Esophagus muscularis mucosa (tissue), 4 donors: ENCODE data around the gene NEDD9. TPM values are rescaled to one million over a fixed set of nuclear protein-coding genes. Genes with fewer than 3 reads are reported as not detected.

ENCODE experiments used
- DNase-seq: peaks from one replicate; pipeline ENCODE4 v3.0.0-alpha.2; 2017; ENCODE audit errors: extremely low spot score
- H3K27ac ChIP-seq, 4 donors: fragments of 200-600 bp; sonication (generic); replicated peaks in 1 of 4; 1 replicate in 3 of 4; 2 replicates in 1 of 4; pipeline ENCODE4 v1.5.1; 2016 to 2019; ENCODE audit warnings: mild to moderate bottlenecking in 1 of 4
- H3K27me3 ChIP-seq, 4 donors: fragments of 200-600 bp; sonication (generic); one replicate each; pipeline versions ENCODE4 v1.5.1 to v1.6.0; 2016 to 2019
- H3K36me3 ChIP-seq, 4 donors: fragments of 200-600 bp; sonication (generic); one replicate each; pipeline ENCODE4 v1.5.1; 2016 to 2019
- H3K4me1 ChIP-seq, 4 donors: fragments of 200-600 bp; sonication (generic); one replicate each; pipeline ENCODE4 v1.5.1; 2016 to 2019
- H3K4me3 ChIP-seq, 4 donors: fragments of 200-600 bp; sonication (generic); 1 replicate in 2 of 4; 2 replicates in 2 of 4; pipeline ENCODE4 v1.5.1; 2016 to 2019; ENCODE audit warnings: mild to moderate bottlenecking in 4 of 4, moderate library complexity in 1 of 4
- H3K9me3 ChIP-seq, 4 donors: fragments of 200-600 bp; sonication (generic); 1 replicate in 3 of 4; 2 replicates in 1 of 4; pipeline ENCODE4 v1.5.1; 2016 to 2019
- CTCF ChIP-seq, 3 experiments: fragments of 200-600 bp in 2 of 3; fragments of 450-650 bp in 1 of 3; sonication (generic) in 2 of 3; IDR thresholded peaks; one replicate each; pipeline ENCODE4 v1.5.1; 2017 to 2019; ENCODE audit warnings: antibody characterized with exemption in 3 of 3, mild to moderate bottlenecking in 2 of 3, moderate library complexity in 1 of 3
- EP300 ChIP-seq: sonication (generic); formaldehyde crosslinking; IDR thresholded peaks from one replicate; pipeline ENCODE4 v1.6.1; 2017; ENCODE audit warnings: antibody characterized with exemption
- POLR2A ChIP-seq: fragments of 450-650 bp; IDR thresholded peaks from one replicate; pipeline ENCODE4 v1.6.1; 2017; ENCODE audit warnings: antibody characterized with exemption, moderate library complexity, mild to moderate bottlenecking, low read depth
- POLR2AphosphoS5 ChIP-seq, 2 donors: sonication (generic); formaldehyde crosslinking; IDR thresholded peaks; one replicate each; pipeline ENCODE4 v1.6.1; 2017; ENCODE audit warnings: antibody characterized with exemption in 2 of 2
- WGBS: methylation state at CpG from one replicate; pipeline ENCODE4 v1.1.5; 2018; 5-methylcytosine and 5-hydroxymethylcytosine counted together
- intact Hi-C: fragments of 100-400 bp; cut with DNase I; formaldehyde crosslinking; loops from one replicate; pipeline ENCODE4 v1.15.1; 2023
- total RNA-seq, 4 donors: library from RNA; depleted of rRNA; stranded (reverse); fragments of >200 nt; gene quantifications; one replicate each; pipeline versions ENCODE4 v1.1.0 to v1.2.1, GENCODE V29; 2016

Gene NEDD9
- total RNA-seq, 4 donors from 2014 or later, result 18.3 to 47.2 (median 32.9) TPM

- peaks cover 6 to 10% (median 9%) of the 10 kb centered on the region in 4 donors for H3K4me1 ChIP-seq
- H3K36me3 ChIP-seq, result no peaks in the 10 kb centered on the region
- H3K27ac ChIP-seq, result no peak overlapping the region
- TF ChIP-seq CTCF (IDR thresholded peaks at IDR 0.05), result peak; percentile 74 to 86 (median 76)
- no peak for TF ChIP-seq POLR2A
- peak in 1 of 2 donors; percentile 17 for TF ChIP-seq POLR2AphosphoS5 (IDR thresholded peaks at IDR 0.05)
- 49% methylated on average over 12 of the region's 17 CpGs for WGBS
- intact Hi-C loops, result loop anchor here (1.0 kb wide), 1 partner anchor 323 kb away; no protein-coding TSS in a partner anchor
- H3K27me3 ChIP-seq, result no peaks in the 10 kb centered on the region
- H3K9me3 ChIP-seq, result no peaks in the 10 kb centered on the region
- no peak for DNase-seq
- H3K4me3 ChIP-seq, result no peak overlapping the region
These were observed 59.8 kb downstream of the NEDD9 start for GRCh38 chr6:11172501-11173327.

- H3K27ac ChIP-seq, result no peak overlapping the region
- WGBS, result 95% methylated on average over 13 of the region's 13 CpGs
- H3K27me3 ChIP-seq, result no peaks in the 10 kb centered on the region
- no peaks in the 10 kb centered on the region for H3K36me3 ChIP-seq
- no peak overlapping the region for H3K4me3 ChIP-seq
- H3K9me3 ChIP-seq, result no peaks in the 10 kb centered on the region
- TF ChIP-seq EP300 (no peak), POLR2A (no peak), POLR2AphosphoS5 (IDR thresholded peaks at IDR 0.05) (no peak)
- intact Hi-C loops, result loop anchor here (1.0 kb wide), 1 partner anchor 323 kb away; no protein-coding TSS in a partner anchor
- DNase-seq, result no peak
- H3K4me1 ChIP-seq, result peaks cover 6 to 10% (median 9%) of the 10 kb centered on the region in 4 donors
These were observed 60.5 kb downstream of the NEDD9 start for GRCh38 chr6:11171952-11172351.

GRCh38 chr6:11168091-11168635, 64.3 kb downstream of the NEDD9 start:
- 67% methylated on average over 7 of the region's 7 CpGs for WGBS
- Histone ChIP-seq H3K27ac (no peak overlapping the region), H3K4me3 (no peak overlapping the region), H3K9me3 (no peaks in the 10 kb centered on the region), H3K4me1 (peaks cover 6 to 10% (median 9%) of the 10 kb centered on the region in 4 donors), H3K36me3 (no peaks in the 10 kb centered on the region), H3K27me3 (no peaks in the 10 kb centered on the region)
- intact Hi-C loops, result loop anchor here (10.0 kb wide), 1 partner anchor 77 kb away; no protein-coding TSS in a partner anchor
- no peak for DNase-seq
- TF ChIP-seq POLR2AphosphoS5 (IDR thresholded peaks at IDR 0.05) (no peak), EP300 (no peak), POLR2A (no peak), CTCF (IDR thresholded peaks at IDR 0.05) (no peak)

GRCh38 chr6:11166948-11167347, 65.5 kb downstream of the NEDD9 start:
- intact Hi-C loops, result loop anchor here (10.0 kb wide), 1 partner anchor 78 kb away; no protein-coding TSS in a partner anchor
- Histone ChIP-seq H3K27ac (no peak overlapping the region), H3K36me3 (no peaks in the 10 kb centered on the region), H3K27me3 (no peaks in the 10 kb centered on the region), H3K4me3 (no peak overlapping the region), H3K9me3 (no peaks in the 10 kb centered on the region), H3K4me1 (no peaks in the 10 kb centered on the region)
- no peak for TF ChIP-seq EP300
- no peak for TF ChIP-seq CTCF (IDR thresholded peaks at IDR 0.05)
- TF ChIP-seq POLR2AphosphoS5 (IDR thresholded peaks at IDR 0.05), result no peak
- no peak for TF ChIP-seq POLR2A
- DNase-seq, result no peak
- 45% methylated on average over 4 of the region's 4 CpGs for WGBS
